Endothelial cell (in vitro differentiated cells): ENCODE measurements around the gene PLEKHN1. TPM values are rescaled to one million over a fixed set of nuclear protein-coding genes. Genes with fewer than 3 reads are reported as not detected.
"Not testable (repeated sequence)": the region's sequence is repeated elsewhere in the genome, so short reads cannot be mapped to it uniquely, and the experiment has no call there.

Experiments used
- DNase-seq: peaks from one replicate; pipeline ENCODE4 v3.0.0; 2021; ENCODE audit warnings: low spot score
- H3K27ac Mint-ChIP-seq: one replicate; pipeline ENCODE4 v1.8.0; 2021; ENCODE audit warnings: mixed read lengths, inconsistent platforms; ENCODE audit not compliant: unreplicated experiment
- H3K27me3 Mint-ChIP-seq: one replicate; pipeline ENCODE4 v1.8.0; 2021; ENCODE audit warnings: mild to moderate bottlenecking, moderate library complexity, mixed read lengths, inconsistent platforms; ENCODE audit not compliant: unreplicated experiment
- H3K36me3 Mint-ChIP-seq: one replicate; pipeline ENCODE4 v1.8.0; 2021; ENCODE audit warnings: mild to moderate bottlenecking, low read depth, mixed read lengths, inconsistent platforms; ENCODE audit not compliant: unreplicated experiment
- H3K4me1 Mint-ChIP-seq: one replicate; pipeline ENCODE4 v1.8.0; 2021; ENCODE audit warnings: mild to moderate bottlenecking, mixed read lengths, inconsistent platforms; ENCODE audit not compliant: unreplicated experiment
- H3K4me3 Mint-ChIP-seq: one replicate; pipeline ENCODE4 v1.8.0; 2021; ENCODE audit warnings: mild to moderate bottlenecking, mixed read lengths, inconsistent platforms; ENCODE audit not compliant: unreplicated experiment
- H3K9me3 Mint-ChIP-seq: one replicate; pipeline ENCODE4 v1.8.0; 2021; ENCODE audit warnings: mixed read lengths, inconsistent platforms; ENCODE audit not compliant: unreplicated experiment
- CTCF ChIP-seq: fragments of 200-600 bp; sonication (generic); IDR thresholded peaks from one replicate; pipeline ENCODE4 v1.5.0; 2021; ENCODE audit warnings: antibody characterized with exemption; ENCODE audit not compliant: unreplicated experiment
- total RNA-seq: library from RNA; stranded (reverse); fragmentation: NEBNext Ultra II Directional; extraction: Animal tissue kit (Norgen Biotek cat#: 25700); gene quantifications from one replicate; pipeline ENCODE4 v1.2.1, GENCODE V29; 2021; ENCODE audit not compliant: unreplicated experiment

The PLEKHN1 gene
- total RNA-seq, 1 donor from 2014 or later = not detected

DNA sequence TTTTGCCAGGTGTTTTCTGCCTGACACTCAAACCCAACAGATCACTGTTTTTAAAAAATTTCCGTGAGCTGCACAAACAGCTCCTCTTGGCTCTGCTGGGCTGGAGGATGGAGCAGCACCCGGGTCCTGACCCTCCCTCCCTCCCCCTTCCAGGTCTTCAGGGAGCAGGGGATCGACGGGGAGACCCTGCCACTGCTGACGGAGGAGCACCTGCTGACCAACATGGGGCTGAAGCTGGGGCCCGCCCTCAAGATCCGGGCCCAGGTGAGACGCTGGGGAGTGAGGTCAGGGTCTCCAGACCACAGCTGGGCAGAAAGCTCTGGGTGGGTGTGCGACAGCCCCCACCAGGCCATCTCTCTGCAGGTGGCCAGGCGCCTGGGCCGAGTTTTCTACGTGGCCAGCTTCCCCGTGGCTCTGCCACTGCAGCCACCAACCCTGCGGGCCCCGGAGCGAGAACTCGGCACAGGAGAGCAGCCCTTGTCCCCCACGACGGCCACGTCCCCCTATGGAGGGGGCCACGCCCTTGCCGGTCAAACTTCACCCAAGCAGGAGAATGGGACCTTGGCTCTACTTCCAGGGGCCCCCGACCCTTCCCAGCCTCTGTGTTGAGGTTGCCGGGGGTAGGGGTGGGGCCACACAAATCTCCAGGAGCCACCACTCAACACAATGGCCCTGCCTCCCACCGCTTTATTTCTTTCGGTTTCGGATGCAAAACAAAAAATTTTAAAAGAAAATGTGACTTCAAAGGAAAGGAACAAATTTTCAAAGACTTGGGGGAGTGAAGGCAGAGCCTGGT is 22.5 kb upstream of the PLEKHN1 start:
- Mint-ChIP-seq H3K27ac (no peak overlapping the region), H3K4me1 (no peaks in the 10 kb centered on the region), H3K36me3 (peaks cover 11% of the 10 kb centered on the region), H3K27me3 (peaks cover 10% of the 10 kb centered on the region), H3K4me3 (no peak overlapping the region), H3K9me3 (no peaks in the 10 kb centered on the region)
- no peak for DNase-seq
- TF ChIP-seq CTCF = no peak

GRCh38 chr1:944341-945325 is 21.6 kb upstream of the PLEKHN1 start:
- Mint-ChIP-seq H3K4me3 (no peak overlapping the region), H3K27me3 (peaks cover 10% of the 10 kb centered on the region), H3K27ac (no peak overlapping the region), H3K4me1 (no peaks in the 10 kb centered on the region), H3K36me3 (peaks cover 17% of the 10 kb centered on the region), H3K9me3 (no peaks in the 10 kb centered on the region)
- no peak for TF ChIP-seq CTCF
- DNase-seq = no peak

GRCh38 chr1:945688-946556 is 20.4 kb upstream of the PLEKHN1 start:
- peaks cover 6% of the 10 kb centered on the region for H3K27me3 Mint-ChIP-seq
- no peaks in the 10 kb centered on the region for H3K9me3 Mint-ChIP-seq
- TF ChIP-seq CTCF = no peak
- peak overlapping the region; percentile 36 for H3K27ac Mint-ChIP-seq
- peaks cover 30% of the 10 kb centered on the region for H3K36me3 Mint-ChIP-seq
- no peaks in the 10 kb centered on the region for H3K4me1 Mint-ChIP-seq
- H3K4me3 Mint-ChIP-seq = no peak overlapping the region
- DNase-seq = no peak

- H3K27ac Mint-ChIP-seq, H3K4me1 Mint-ChIP-seq, H3K9me3 Mint-ChIP-seq, DNase-seq, H3K4me3 Mint-ChIP-seq: not testable (repeated sequence)
- H3K36me3 Mint-ChIP-seq = peaks cover 36% of the 10 kb centered on the region
- H3K27me3 Mint-ChIP-seq = peaks cover 11% of the 10 kb centered on the region
Observed at GRCh38 chr1:946811-947210, 19.5 kb upstream of the PLEKHN1 start.

DNA sequence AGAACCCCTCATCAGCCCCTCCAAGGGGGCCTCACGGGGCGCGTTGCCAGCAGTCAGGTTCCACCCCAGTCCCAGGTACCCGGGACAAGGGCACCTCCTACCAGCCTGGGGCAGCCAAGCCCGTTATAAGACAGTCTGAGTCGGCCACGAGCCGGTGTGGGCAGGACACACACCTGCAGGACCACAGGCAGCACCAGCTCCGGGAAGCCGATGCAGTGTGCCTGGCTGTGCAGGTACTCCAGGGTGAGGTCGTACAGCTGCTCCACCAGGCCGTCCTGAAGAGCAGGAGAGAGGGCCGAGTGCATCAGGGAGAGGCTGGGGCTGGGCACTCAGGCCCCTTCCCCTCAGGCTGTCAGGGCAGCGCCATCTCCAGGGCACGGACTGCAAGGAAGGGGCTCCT is 18.3 kb upstream of the PLEKHN1 start:
- Mint-ChIP-seq H3K27ac (no peak overlapping the region), H3K36me3 (peaks cover 36% of the 10 kb centered on the region), H3K4me3 (no peak overlapping the region), H3K9me3 (no peaks in the 10 kb centered on the region), H3K4me1 (no peaks in the 10 kb centered on the region), H3K27me3 (peaks cover 11% of the 10 kb centered on the region)
- DNase-seq = no peak
- TF ChIP-seq CTCF = no peak
